Neural crest cell (in vitro differentiated cells): ENCODE results near the gene TRPC4AP. TPM values are rescaled to one million over a fixed set of nuclear protein-coding genes. Genes with fewer than 3 reads are reported as not detected.
A peak's percentile ranks its signal among the peaks of the same experiment; 100 is the strongest.

Experiments used
- DNase-seq: peaks from one replicate; pipeline ENCODE4 v3.0.0; 2021; ENCODE audit warnings: low read depth, mixed read lengths, low spot score
- H3K27ac Mint-ChIP-seq: one replicate; pipeline ENCODE4 v1.8.0; 2021; ENCODE audit warnings: mild to moderate bottlenecking, mixed read lengths; ENCODE audit not compliant: unreplicated experiment
- H3K27me3 Mint-ChIP-seq: 2 replicates; pipeline ENCODE4 v1.8.0; 2021; ENCODE audit warnings: low read depth, mild to moderate bottlenecking, mixed read lengths
- H3K36me3 Mint-ChIP-seq: 2 replicates; pipeline ENCODE4 v1.8.0; 2021; ENCODE audit warnings: low read depth, mild to moderate bottlenecking, mixed read lengths
- H3K4me1 Mint-ChIP-seq: 2 replicates; pipeline ENCODE4 v1.8.0; 2021; ENCODE audit warnings: mixed read lengths
- H3K4me3 Mint-ChIP-seq: one replicate; pipeline ENCODE4 v1.8.0; 2021; ENCODE audit warnings: mild to moderate bottlenecking, mixed read lengths
- H3K9me3 Mint-ChIP-seq: 2 replicates; pipeline ENCODE4 v1.8.0; 2021; ENCODE audit warnings: mixed read lengths
- CTCF ChIP-seq: fragments of 200-600 bp; sonication (generic); conservative IDR thresholded peaks from 2 replicates; pipeline ENCODE4 v1.5.0; 2021; ENCODE audit warnings: antibody characterized with exemption, mild to moderate bottlenecking
- total RNA-seq: library from RNA; stranded (reverse); gene quantifications from 2 replicates; pipeline ENCODE4 v1.2.1, GENCODE V29; 2021

The TRPC4AP gene
- total RNA-seq, 1 donor from 2014 or later, result 96.2 TPM

- peaks cover 13% of the 10 kb centered on the region for H3K36me3 Mint-ChIP-seq
- H3K4me1 Mint-ChIP-seq, result no peaks in the 10 kb centered on the region
- H3K27me3 Mint-ChIP-seq, result peaks cover 5% of the 10 kb centered on the region
- H3K9me3 Mint-ChIP-seq, result no peaks in the 10 kb centered on the region
- TF ChIP-seq CTCF, result no peak
- H3K27ac Mint-ChIP-seq, result peak overlapping the region; percentile 92
- no peak for DNase-seq
- no peak overlapping the region for H3K4me3 Mint-ChIP-seq
Observed at GRCh38 chr20:34997774-34998173, 94.8 kb downstream of the TRPC4AP start.

GRCh38 chr20:34997131-34997561 lies 95.5 kb downstream of the TRPC4AP start:
- TF ChIP-seq CTCF, result no peak
- DNase-seq, result no peak
- Mint-ChIP-seq H3K36me3 (peaks cover 13% of the 10 kb centered on the region), H3K4me3 (no peak overlapping the region), H3K4me1 (no peaks in the 10 kb centered on the region), H3K27me3 (peaks cover 5% of the 10 kb centered on the region), H3K9me3 (no peaks in the 10 kb centered on the region), H3K27ac (no peak overlapping the region)

GRCh38 chr20:34996243-34997028 lies 96.2 kb downstream of the TRPC4AP start:
- no peak for DNase-seq
- Mint-ChIP-seq H3K27ac (no peak overlapping the region), H3K9me3 (no peaks in the 10 kb centered on the region), H3K4me3 (peak overlapping the region; percentile 36), H3K27me3 (peaks cover 5% of the 10 kb centered on the region), H3K4me1 (no peaks in the 10 kb centered on the region), H3K36me3 (peaks cover 13% of the 10 kb centered on the region)
- no peak for TF ChIP-seq CTCF

- Mint-ChIP-seq H3K27ac (no peak overlapping the region), H3K27me3 (peaks cover 5% of the 10 kb centered on the region), H3K4me3 (peak overlapping the region; percentile 36), H3K36me3 (peaks cover 11% of the 10 kb centered on the region), H3K9me3 (no peaks in the 10 kb centered on the region), H3K4me1 (no peaks in the 10 kb centered on the region)
- DNase-seq, result no peak
- TF ChIP-seq CTCF, result no peak
Observed at GRCh38 chr20:34995696-34996095, 96.9 kb downstream of the TRPC4AP start.

GRCh38 chr20:34995192-34995591 lies 97.4 kb downstream of the TRPC4AP start:
- no peaks in the 10 kb centered on the region for H3K9me3 Mint-ChIP-seq
- peaks cover 5% of the 10 kb centered on the region for H3K27me3 Mint-ChIP-seq
- H3K36me3 Mint-ChIP-seq, result peaks cover 10% of the 10 kb centered on the region
- no peak for DNase-seq
- no peak for TF ChIP-seq CTCF
- H3K4me1 Mint-ChIP-seq, result no peaks in the 10 kb centered on the region
- no peak overlapping the region for H3K27ac Mint-ChIP-seq
- no peak overlapping the region for H3K4me3 Mint-ChIP-seq
